ENCODE measurements around the gene ARMC3. TPM values are rescaled to one million over a fixed set of nuclear protein-coding genes. Genes with fewer than 3 reads are reported as not detected.
"Not testable (repeated sequence)": the region's sequence is repeated elsewhere in the genome, so short reads cannot be mapped to it uniquely, and the experiment has no call there.

Gene ARMC3
- total RNA-seq, 1 donor from 2014 or later = not detected

GRCh38 chr10:23070092-23070912 is 142.4 kb downstream of the ARMC3 start:
- not testable (repeated sequence) for DNase-seq (ENCODE audit: low read depth in 2 of 2)

- no peak for DNase-seq (ENCODE audit: low read depth in 2 of 2)
Measured at GRCh38 chr10:23070913-23071218, 143.0 kb downstream of the ARMC3 start.

GRCh38 chr10:23072593-23072992 is 144.7 kb downstream of the ARMC3 start:
- peak in 1 of 2 donors; percentile 22 for DNase-seq (ENCODE audit: low read depth in 2 of 2)

GRCh38 chr10:23073527-23073926 is 145.7 kb downstream of the ARMC3 start:
- no peak for DNase-seq (ENCODE audit: low read depth in 2 of 2)

- DNase-seq (ENCODE audit: low read depth in 2 of 2) = no peak
Measured at GRCh38 chr10:23075672-23076071, 147.8 kb downstream of the ARMC3 start.

- no peak for DNase-seq (ENCODE audit: low read depth in 2 of 2)
Measured at GRCh38 chr10:23078114-23078513, 150.3 kb downstream of the ARMC3 start.

GRCh38 chr10:23079700-23080099 is 151.8 kb downstream of the ARMC3 start:
- no peak for DNase-seq (ENCODE audit: low read depth in 2 of 2)

- DNase-seq (ENCODE audit: low read depth in 2 of 2) = no peak
Measured at GRCh38 chr10:23080262-23080661, 152.4 kb downstream of the ARMC3 start.

GRCh38 chr10:23081221-23081750 is 153.4 kb downstream of the ARMC3 start:
- no peak for DNase-seq (ENCODE audit: low read depth in 2 of 2)

- DNase-seq (ENCODE audit: low read depth in 2 of 2) = peak; percentile 34 to 41
Measured at GRCh38 chr10:23081891-23082290, 154.0 kb downstream of the ARMC3 start.

Other genes starting within 250 kb of the ARMC3 start
- 24.8 and 32.3 TPM in 2 replicates for gene PIP4K2A, start 213.5 kb upstream of the ARMC3 start, total RNA-seq
- 9.2 and 10.3 TPM in 2 replicates for gene MSRB2, start 167.5 kb downstream of the ARMC3 start, total RNA-seq